Measurements from ENCODE around the gene POLD4. TPM values are rescaled to one million over a fixed set of nuclear protein-coding genes. Genes with fewer than 3 reads are reported as not detected.

POLD4 gene
- total RNA-seq, 6 donors from 2014 or later: 55.5 to 173 (median 106) TPM

- H3K27ac ChIP-seq: peak overlapping the region; percentile 22 to 69 (median 46)
- TF ChIP-seq POLR2A (IDR thresholded peaks at IDR 0.05) (peak in 1 of 4 donors; percentile 27), POLR2AphosphoS5 (IDR thresholded peaks at IDR 0.05) (no peak)
- peaks cover 3 to 25% (median 9%) of the 10 kb centered on the region in 4 donors for H3K4me1 ChIP-seq
- no peaks in the 10 kb centered on the region for H3K36me3 ChIP-seq
- DNase-seq (no peak), ATAC-seq (ENCODE audit: low FRiP score in 2 of 2) (peak in 1 of 2 donors; percentile 14)
- WGBS, 2 donors: 58 to 67% methylated on average over 13 of the region's 13 CpGs
- no peak overlapping the region for H3K4me3 ChIP-seq
- no peaks in the 10 kb centered on the region for H3K9me3 ChIP-seq
- no peaks in the 10 kb centered on the region for H3K27me3 ChIP-seq
These were observed 28.1 kb upstream of the POLD4 start for GRCh38 chr11:67381244-67381972.

DNA sequence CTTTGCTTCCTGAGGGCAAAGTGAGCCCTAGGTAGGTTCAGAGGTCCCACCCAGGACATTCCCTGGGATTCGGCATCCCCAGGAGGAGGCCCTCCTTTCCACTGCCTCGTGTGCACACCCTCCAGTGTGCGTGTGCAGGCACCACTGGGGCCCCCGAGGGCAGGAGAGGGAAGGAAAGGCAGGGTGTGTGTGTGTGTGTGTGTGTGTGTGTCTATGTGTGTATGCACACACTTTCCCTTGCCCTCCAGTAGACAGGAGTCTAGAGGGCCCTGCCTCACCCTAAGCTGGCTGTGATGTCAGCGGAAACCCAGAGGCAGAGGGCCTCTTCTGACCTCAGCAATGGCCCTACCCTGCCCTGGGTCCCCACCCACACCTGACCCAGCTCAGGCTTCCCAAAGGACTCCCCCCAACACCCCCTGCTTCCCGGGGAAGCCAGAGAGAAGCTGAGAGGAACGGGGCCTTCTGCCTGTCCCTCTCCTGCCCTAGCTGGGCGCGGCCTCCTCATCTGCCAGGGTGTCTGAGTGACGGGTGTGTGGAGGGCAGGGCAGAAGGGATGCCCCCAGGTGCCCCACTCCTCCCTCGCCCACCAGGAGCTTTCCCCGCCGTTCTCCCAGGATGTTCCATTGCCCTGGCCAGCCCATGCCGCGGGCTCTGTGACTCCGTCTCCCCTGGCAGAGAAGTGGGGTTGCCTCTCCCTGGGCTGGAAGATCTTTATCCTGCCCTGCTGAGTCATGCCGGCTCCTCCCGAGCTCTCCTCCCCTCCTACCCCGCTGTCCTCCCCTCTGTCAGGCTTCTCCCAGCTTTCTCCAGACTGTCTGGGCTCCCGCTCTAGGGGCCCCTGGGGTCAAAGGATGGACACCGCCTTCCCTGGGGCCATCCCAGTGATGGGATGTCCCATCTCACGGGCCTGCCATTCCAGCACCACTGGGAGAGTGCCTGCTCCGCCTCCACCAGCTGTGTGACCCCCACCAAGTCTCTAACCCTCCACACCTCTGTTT lies 26.0 kb upstream of the POLD4 start:
- peak in 1 of 2 donors; percentile 68 for ATAC-seq (ENCODE audit: low FRiP score in 2 of 2)

GRCh38 chr11:67378544-67378943 lies 25.2 kb upstream of the POLD4 start:
- TF ChIP-seq POLR2A (IDR thresholded peaks at IDR 0.05): no peak
- no peak for TF ChIP-seq POLR2AphosphoS5 (IDR thresholded peaks at IDR 0.05)
- TF ChIP-seq CTCF (IDR thresholded peaks at IDR 0.05): no peak
- no peak for TF ChIP-seq EP300 (IDR thresholded peaks at IDR 0.05)
- DNase-seq (no peak), ATAC-seq (ENCODE audit: low FRiP score in 2 of 2) (no peak)
- Histone ChIP-seq H3K4me3 (no peak overlapping the region), H3K9me3 (no peaks in the 10 kb centered on the region), H3K27me3 (no peaks in the 10 kb centered on the region), H3K4me1 (peaks cover 16 to 41% (median 25%) of the 10 kb centered on the region in 4 donors), H3K36me3 (no peaks in the 10 kb centered on the region), H3K27ac (no peak overlapping the region)
- 93 to 95% methylated on average over 4 of the region's 4 CpGs for WGBS, 2 donors

More for the DNA sequence above, 26.0 kb upstream of the POLD4 start:
- TF ChIP-seq POLR2A (IDR thresholded peaks at IDR 0.05): no peak
- TF ChIP-seq EP300 (IDR thresholded peaks at IDR 0.05): no peak
- no peak for TF ChIP-seq POLR2AphosphoS5 (IDR thresholded peaks at IDR 0.05)
- TF ChIP-seq CTCF (IDR thresholded peaks at IDR 0.05): no peak
- H3K27ac ChIP-seq: no peak overlapping the region
- no peak for DNase-seq
- WGBS, 2 donors: 74 to 79% methylated on average over 12 to 22 of the region's 23 CpGs
- peaks cover 9 to 33% (median 17%) of the 10 kb centered on the region in 4 donors for H3K4me1 ChIP-seq
- H3K36me3 ChIP-seq: no peaks in the 10 kb centered on the region
- no peaks in the 10 kb centered on the region for H3K27me3 ChIP-seq
- H3K4me3 ChIP-seq: no peak overlapping the region
- no peaks in the 10 kb centered on the region for H3K9me3 ChIP-seq

DNA sequence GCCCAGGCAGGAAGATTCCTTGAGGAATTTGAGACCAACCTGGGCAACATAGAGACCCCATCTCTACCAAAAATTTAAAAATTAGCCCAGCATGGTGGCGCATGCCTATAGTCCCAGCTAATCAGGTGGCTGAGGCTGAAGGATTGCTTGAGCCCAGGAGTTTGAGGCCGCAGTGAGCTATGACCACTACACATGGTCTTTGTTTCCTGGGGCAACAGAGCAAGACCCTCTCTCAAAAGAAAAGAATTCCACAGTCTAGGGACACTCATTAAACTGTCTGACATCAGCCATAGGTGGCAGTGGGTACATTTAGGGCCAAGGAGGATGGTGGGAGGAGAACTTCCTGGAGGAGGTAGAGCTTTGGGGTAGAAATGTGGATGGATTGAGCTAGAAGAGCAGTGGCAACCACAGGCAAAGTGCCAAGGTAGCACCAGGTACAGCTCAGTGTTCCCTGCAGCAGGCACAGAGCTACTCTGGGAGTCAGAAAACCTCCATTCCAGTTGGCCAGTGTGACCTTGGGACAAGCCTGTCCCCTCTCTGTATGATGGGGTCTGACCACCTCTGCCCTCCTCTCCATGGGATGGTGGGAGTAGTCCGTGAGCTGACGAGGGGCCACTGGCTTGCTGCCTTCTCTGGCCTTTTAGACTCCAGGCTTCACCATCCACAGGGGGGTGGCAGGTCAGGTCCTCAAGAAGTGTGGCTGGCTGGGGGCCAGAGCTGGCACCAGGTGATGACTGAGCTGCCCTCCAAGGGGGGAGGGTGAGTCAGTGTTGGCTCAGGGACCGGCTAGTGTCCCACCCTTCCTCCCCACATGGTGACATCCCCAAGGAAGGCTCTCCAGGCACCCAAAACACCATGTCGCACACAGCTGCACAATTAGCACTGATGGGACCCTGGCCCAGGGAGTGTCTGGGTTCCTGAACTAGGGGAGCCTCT lies 23.8 kb upstream of the POLD4 start:
- Histone ChIP-seq H3K9me3 (no peaks in the 10 kb centered on the region), H3K4me3 (no peak overlapping the region), H3K27me3 (no peaks in the 10 kb centered on the region), H3K27ac (no peak overlapping the region), H3K4me1 (peaks cover 15 to 42% (median 22%) of the 10 kb centered on the region in 4 donors), H3K36me3 (no peaks in the 10 kb centered on the region)
- DNase-seq (no peak), ATAC-seq (ENCODE audit: low FRiP score in 2 of 2) (no peak)
- WGBS, 2 donors: 85 to 93% methylated on average over 2 to 6 of the region's 6 CpGs
- TF ChIP-seq CTCF (IDR thresholded peaks at IDR 0.05) (no peak), POLR2A (IDR thresholded peaks at IDR 0.05) (no peak), POLR2AphosphoS5 (IDR thresholded peaks at IDR 0.05) (no peak), EP300 (IDR thresholded peaks at IDR 0.05) (no peak)

Data from upper lobe of left lung (tissue), 6 donors.